HG03354 (cell line): Measurements from ENCODE around the gene HAUS2.
"Not testable (repeated sequence)": the region's sequence is repeated elsewhere in the genome, so short reads cannot be mapped to it uniquely, and the experiment has no call there.

ENCODE experiments used
- ATAC-seq: cut with Tn5 transposase; IDR thresholded peaks from one replicate; pipeline ENCODE4 v1.9.1; 2021; ENCODE audit warnings: mild to moderate bottlenecking; ENCODE audit not compliant: unreplicated experiment, poor library complexity, severe bottlenecking

Gene HAUS2

DNA sequence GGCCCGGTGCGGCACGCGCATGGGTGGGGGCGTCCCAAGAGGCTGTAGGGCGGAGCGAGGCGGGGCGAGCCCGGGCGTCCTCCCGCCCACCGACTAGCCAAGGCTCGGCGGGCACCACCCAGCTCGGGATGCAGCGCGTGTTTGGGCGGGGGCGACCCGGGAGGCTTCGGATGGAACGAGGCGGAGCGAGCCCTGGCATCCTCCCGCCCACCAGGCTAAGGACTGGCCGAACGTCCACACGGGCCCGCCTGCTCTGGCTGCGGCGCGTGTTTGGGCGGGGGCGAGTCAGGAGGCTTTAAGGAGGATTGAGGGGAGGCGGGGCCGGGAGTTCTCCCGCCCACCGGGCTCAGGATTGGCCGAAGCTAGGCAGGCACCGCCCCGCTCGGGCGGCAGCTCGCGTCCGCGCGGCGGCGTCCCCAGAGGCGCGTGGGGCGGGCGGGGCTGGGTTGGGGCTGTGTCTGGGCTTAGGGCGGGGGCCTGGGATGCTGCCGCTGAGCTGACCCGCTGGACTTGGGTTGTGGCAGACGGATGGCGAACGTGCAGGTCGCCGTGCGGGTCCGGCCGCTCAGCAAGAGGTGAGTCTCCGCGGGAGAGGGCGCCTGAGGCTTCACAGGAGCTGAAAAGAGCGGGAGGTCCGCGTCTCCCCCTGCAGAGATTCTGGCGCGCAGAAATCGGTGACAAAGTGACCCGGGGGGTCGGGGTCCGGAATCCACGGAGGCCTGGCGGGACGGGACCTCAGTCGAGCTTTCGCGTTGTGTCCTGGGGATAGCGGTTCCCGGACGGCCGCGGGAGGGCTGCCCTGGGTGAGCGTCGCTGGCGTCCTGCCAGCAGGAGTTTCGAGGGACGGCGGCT lies 26.8 kb downstream of the HAUS2 start, which contains the start of gene STARD9:
Gene STARD9, plus strand, starts transcription at position 419 of the 852 bp plus-strand sequence. Its CDS starts 110 bp downstream, at position 529.
- peak; percentile 90 for ATAC-seq

GRCh38 chr15:42576040-42576594 lies 27.5 kb downstream of the HAUS2 start:
- ATAC-seq = no peak

- no peak for ATAC-seq
Observed at GRCh38 chr15:42576776-42577175, 28.1 kb downstream of the HAUS2 start.

DNA sequence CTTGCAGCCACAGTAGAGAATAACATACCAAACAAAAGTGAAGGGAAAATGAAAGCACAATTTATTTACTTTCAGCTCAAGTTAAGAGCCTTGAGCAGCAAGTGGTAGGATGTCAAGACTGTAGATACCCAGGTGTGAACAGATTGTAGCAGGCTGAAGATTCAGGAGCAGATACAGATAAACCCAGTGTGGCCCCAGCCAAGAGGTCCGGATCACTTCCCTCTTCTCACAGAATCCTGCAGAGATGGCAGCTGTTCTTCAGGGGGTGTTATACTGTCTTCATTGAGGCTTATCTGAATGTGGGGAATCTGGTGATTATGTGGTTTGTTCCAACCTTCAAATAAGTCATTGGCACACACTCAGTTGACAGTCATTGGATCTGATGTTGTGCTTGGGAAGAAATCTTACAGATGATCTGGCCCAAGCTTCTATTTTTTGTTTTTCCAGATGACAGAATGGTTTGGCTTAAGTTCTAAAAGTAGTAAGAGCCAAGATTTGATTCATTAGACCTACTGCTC lies 28.9 kb downstream of the HAUS2 start:
- ATAC-seq = no peak

GRCh38 chr15:42578984-42579537 lies 30.4 kb downstream of the HAUS2 start:
- ATAC-seq = no peak

- ATAC-seq = peak; percentile 82
Observed at GRCh38 chr15:42581272-42581730, 32.7 kb downstream of the HAUS2 start.

GRCh38 chr15:42582569-42583375 lies 34.1 kb downstream of the HAUS2 start:
- ATAC-seq = no peak

- no peak for ATAC-seq
Observed at GRCh38 chr15:42584031-42584765, 35.6 kb downstream of the HAUS2 start.

GRCh38 chr15:42590619-42591237 lies 42.1 kb downstream of the HAUS2 start:
- no peak for ATAC-seq

GRCh38 chr15:42591238-42591934 lies 42.7 kb downstream of the HAUS2 start:
- ATAC-seq = no peak

DNA sequence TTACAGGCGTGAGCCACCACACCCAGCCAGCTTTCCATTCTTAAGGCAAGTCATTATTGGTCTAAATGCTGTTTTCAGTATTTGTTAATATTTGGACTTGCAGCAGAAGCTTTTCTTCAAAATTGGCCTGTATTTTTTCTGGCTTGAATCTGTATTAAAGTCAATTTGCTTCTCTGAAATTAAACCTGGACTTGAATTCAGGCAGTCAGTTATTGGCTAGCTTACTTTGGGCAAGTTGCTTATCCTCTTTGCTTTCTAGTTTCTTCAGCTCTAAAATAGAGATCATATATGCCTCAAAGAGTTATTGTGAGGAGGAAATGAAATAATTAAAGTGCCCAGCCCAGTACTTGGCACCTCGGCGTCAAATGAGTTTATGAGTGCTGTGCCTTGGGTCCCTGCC lies 44.1 kb downstream of the HAUS2 start:
- ATAC-seq = no peak

DNA sequence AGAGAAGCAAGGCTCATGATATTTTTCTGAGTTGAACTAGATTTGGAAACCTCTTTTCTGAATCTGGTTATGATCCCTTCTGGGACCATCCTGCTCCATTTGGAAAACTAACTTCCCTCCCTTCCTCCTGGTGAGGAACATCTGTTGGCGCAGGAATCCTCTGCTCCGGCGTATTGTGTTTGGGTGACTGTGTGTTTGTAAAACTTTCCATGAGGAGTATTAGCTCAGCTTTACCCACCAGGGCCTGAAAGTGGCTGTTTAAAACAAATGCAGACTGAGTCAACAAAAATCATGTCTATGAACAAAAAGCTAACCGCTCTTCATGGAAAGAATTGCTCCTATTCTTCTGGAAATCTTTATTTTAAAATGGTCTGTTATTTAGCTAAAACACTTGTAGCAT lies 44.5 kb downstream of the HAUS2 start:
- ATAC-seq = no peak

- ATAC-seq = no peak
Observed at GRCh38 chr15:42594095-42594494, 45.5 kb downstream of the HAUS2 start.

GRCh38 chr15:42595626-42596240 lies 47.1 kb downstream of the HAUS2 start:
- no peak for ATAC-seq

GRCh38 chr15:42601316-42601715 lies 52.7 kb downstream of the HAUS2 start:
- not testable (repeated sequence) for ATAC-seq

GRCh38 chr15:42602501-42602900 lies 53.9 kb downstream of the HAUS2 start:
- no peak for ATAC-seq

DNA sequence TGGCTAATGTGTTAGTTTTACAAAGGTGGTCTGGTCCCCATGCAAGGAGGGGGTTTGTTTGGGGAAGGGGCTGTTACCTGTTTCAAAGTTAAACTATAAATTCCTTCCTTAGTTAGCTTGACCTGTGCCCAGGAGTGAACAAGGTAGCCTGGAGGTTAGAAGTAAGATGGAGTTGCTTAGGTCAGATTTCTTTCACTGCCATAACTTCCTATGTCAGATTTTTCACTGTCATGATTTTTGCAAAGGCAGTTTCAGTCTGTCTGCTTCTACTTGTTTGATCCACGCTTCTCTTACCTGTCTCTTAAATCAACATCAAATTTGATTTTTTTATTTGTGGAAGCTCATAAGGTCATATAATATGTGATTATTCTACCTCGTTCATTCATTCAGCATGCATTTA lies 55.3 kb downstream of the HAUS2 start:
- ATAC-seq = no peak
